ENCODE measurements around the gene MAP3K19.

- TF ChIP-seq POLR2AphosphoS5 (IDR thresholded peaks at IDR 0.05; ENCODE audit: borderline replicate concordance, low read depth, low read length) (no peak), EZH2 (IDR thresholded peaks at IDR 0.05) (no peak)
Measured at GRCh38 chr2:134934641-134935040, 112.6 kb downstream of the MAP3K19 start.
